Mucosa of rectum (tissue), 2 donors: ENCODE data around the gene TRIM3.

Experiments
- H3K27ac ChIP-seq, 2 donors: one replicate each; pipeline ENCODE4 v1.7.0; 2013; ENCODE audit warnings: inconsistent platforms in 2 of 2, low read depth in 2 of 2, low read length in 2 of 2
- H3K27me3 ChIP-seq, 2 donors: one replicate each; pipeline ENCODE4 v1.7.0; 2013; ENCODE audit warnings: low read length in 2 of 2; ENCODE audit not compliant: control insufficient read depth in 2 of 2, insufficient read depth in 2 of 2
- H3K36me3 ChIP-seq, 2 donors: one replicate each; pipeline ENCODE4 v1.7.0; 2013; ENCODE audit warnings: low read length in 2 of 2; ENCODE audit not compliant: control insufficient read depth in 2 of 2, insufficient read depth in 2 of 2
- H3K4me1 ChIP-seq, 2 donors: one replicate each; pipeline ENCODE4 v1.7.0; 2013; ENCODE audit warnings: low read length in 2 of 2, mild to moderate bottlenecking in 1 of 2; ENCODE audit not compliant: control insufficient read depth in 2 of 2, insufficient read depth in 2 of 2
- H3K4me3 ChIP-seq, 2 donors: one replicate each; pipeline ENCODE4 v1.7.0; 2013; ENCODE audit warnings: low read length in 2 of 2
- H3K9ac ChIP-seq, 2 donors: one replicate each; pipeline ENCODE4 v1.7.0; 2013; ENCODE audit warnings: low read length in 2 of 2, low read depth in 1 of 2, mild to moderate bottlenecking in 1 of 2
- H3K9me3 ChIP-seq, 2 donors: one replicate each; pipeline ENCODE4 v1.7.0; 2013; ENCODE audit warnings: low read length in 2 of 2; ENCODE audit not compliant: control insufficient read depth in 2 of 2
- donor health status: healthy.
- donor health status: Normal muscosa, but diverticular disease.

TRIM3 gene

GRCh38 chr11:6459099-6459450, 14.7 kb downstream of the TRIM3 start:
- Histone ChIP-seq H3K27me3 (no peaks in the 10 kb centered on the region), H3K4me3 (no peak overlapping the region), H3K27ac (no peak overlapping the region), H3K4me1 (peaks cover 0 to 5% of the 10 kb centered on the region in 2 donors), H3K9ac (no peak overlapping the region), H3K36me3 (peaks cover 56 to 61% of the 10 kb centered on the region in 2 donors), H3K9me3 (no peaks in the 10 kb centered on the region)

GRCh38 chr11:6458352-6459098, 15.2 kb downstream of the TRIM3 start:
- Histone ChIP-seq H3K27ac (no peak overlapping the region), H3K9ac (no peak overlapping the region), H3K36me3 (peaks cover 56 to 57% of the 10 kb centered on the region in 2 donors)

DNA sequence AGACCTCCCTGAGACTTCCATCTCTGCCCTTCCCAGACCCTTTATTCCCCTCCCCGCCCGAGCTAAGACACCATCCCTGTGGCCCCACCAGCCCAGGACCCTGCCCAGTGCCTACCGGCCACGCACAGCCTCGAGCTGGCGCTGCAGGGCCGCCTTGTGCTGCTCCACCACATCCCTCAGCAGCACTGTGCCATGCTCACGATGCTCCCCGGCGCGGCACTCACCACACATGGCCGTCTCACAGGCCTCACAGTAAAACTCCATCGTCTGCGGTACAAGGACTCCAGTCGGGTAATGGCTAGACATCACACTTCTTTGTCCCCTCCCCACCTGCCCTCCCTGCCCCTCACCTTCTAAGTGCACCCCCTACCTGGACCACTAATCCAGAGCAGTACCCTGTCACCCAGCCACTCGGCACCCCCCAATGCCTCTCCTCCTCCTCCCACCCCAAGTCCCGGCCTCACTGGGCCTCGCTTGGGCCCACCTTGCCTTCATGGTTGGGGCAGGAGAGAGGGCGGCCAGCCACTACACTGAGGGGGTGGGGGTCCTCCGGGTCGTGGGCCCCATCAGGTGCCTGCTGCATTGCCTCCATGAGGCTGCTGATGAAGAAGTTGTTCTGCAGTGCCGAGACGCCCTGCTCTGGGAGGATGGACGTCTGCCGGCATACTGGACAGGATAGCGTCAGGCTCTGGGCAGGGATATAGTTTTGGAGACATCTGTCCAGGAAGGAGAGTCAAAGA, 16.0 kb downstream of the TRIM3 start:
- H3K27ac ChIP-seq: no peak overlapping the region
- peaks cover 59 to 60% of the 10 kb centered on the region in 2 donors for H3K36me3 ChIP-seq
- H3K4me3 ChIP-seq: no peak overlapping the region

More at GRCh38 chr11:6458352-6459098, 15.2 kb downstream of the TRIM3 start:
- Histone ChIP-seq H3K9me3 (no peaks in the 10 kb centered on the region), H3K27me3 (no peaks in the 10 kb centered on the region), H3K4me3 (no peak overlapping the region), H3K4me1 (peaks cover 0 to 5% of the 10 kb centered on the region in 2 donors)

GRCh38 chr11:6456361-6457073, 17.2 kb downstream of the TRIM3 start:
- H3K4me3 ChIP-seq: no peak overlapping the region
- H3K36me3 ChIP-seq: peaks cover 70 to 71% of the 10 kb centered on the region in 2 donors
- peaks cover 0 to 5% of the 10 kb centered on the region in 2 donors for H3K4me1 ChIP-seq
- no peak overlapping the region for H3K27ac ChIP-seq
- no peak overlapping the region for H3K9ac ChIP-seq
- H3K27me3 ChIP-seq: no peaks in the 10 kb centered on the region
- no peaks in the 10 kb centered on the region for H3K9me3 ChIP-seq

More for the DNA sequence above, 16.0 kb downstream of the TRIM3 start:
- no peaks in the 10 kb centered on the region for H3K27me3 ChIP-seq
- peaks cover 0 to 5% of the 10 kb centered on the region in 2 donors for H3K4me1 ChIP-seq
- H3K9me3 ChIP-seq: no peaks in the 10 kb centered on the region
- no peak overlapping the region for H3K9ac ChIP-seq

- no peak overlapping the region for H3K9ac ChIP-seq
- peaks cover 75 to 80% of the 10 kb centered on the region in 2 donors for H3K36me3 ChIP-seq
Observed at GRCh38 chr11:6455070-6455469, 18.7 kb downstream of the TRIM3 start.

DNA sequence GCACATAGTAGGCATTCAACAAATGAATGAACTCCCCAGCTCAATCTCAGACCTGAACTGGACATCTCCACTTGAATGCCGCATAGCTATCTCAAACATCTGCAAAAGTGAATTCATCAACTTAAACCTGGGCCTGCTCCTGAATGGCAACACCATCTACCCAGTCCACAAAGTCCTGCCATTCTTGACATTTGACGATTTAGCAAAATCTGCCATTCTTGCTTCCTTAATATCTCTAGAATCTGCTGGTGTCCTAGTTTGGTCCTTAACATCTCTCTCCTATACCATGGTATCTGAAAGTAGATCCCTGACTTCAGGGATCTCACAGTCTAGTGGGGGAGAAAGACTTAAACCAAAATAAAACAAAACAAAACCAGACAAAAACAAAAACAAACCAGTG, 20.6 kb downstream of the TRIM3 start:
- Histone ChIP-seq H3K4me3 (no peak overlapping the region), H3K27me3 (no peaks in the 10 kb centered on the region), H3K4me1 (no peaks in the 10 kb centered on the region), H3K9ac (no peak overlapping the region), H3K27ac (no peak overlapping the region), H3K36me3 (peaks cover 81 to 89% of the 10 kb centered on the region in 2 donors), H3K9me3 (no peaks in the 10 kb centered on the region)

More at GRCh38 chr11:6455070-6455469, 18.7 kb downstream of the TRIM3 start:
- Histone ChIP-seq H3K4me3 (no peak overlapping the region), H3K9me3 (no peaks in the 10 kb centered on the region), H3K27me3 (no peaks in the 10 kb centered on the region), H3K4me1 (peaks cover 0 to 5% of the 10 kb centered on the region in 2 donors), H3K27ac (no peak overlapping the region)

GRCh38 chr11:6452219-6452618, 21.5 kb downstream of the TRIM3 start:
- H3K9me3 ChIP-seq: no peaks in the 10 kb centered on the region
- H3K9ac ChIP-seq: no peak overlapping the region
- peaks cover 78 to 80% of the 10 kb centered on the region in 2 donors for H3K36me3 ChIP-seq
- H3K4me3 ChIP-seq: no peak overlapping the region
- no peak overlapping the region for H3K27ac ChIP-seq
- H3K4me1 ChIP-seq: no peaks in the 10 kb centered on the region
- no peaks in the 10 kb centered on the region for H3K27me3 ChIP-seq

DNA sequence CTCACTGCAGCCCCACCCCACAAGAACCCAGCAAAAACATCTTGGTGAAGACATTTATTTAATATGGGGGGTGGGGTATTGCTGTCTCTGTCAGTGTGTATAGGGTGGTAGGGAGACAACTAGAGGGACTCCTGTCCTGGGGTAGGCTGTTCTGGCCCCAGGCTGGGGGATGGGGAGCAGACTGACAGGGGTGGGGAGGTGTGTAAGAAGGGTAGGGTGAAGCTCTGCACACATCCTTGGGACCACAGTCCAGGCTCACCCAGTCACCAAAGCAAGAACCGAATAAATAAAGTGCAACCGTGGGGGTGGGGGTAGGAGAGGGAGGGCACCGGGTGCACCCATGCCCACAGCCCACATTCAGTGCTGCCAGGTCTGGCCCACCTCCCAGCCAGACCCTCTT, 25.2 kb downstream of the TRIM3 start:
- no peak overlapping the region for H3K4me3 ChIP-seq
- no peaks in the 10 kb centered on the region for H3K9me3 ChIP-seq
- no peak overlapping the region for H3K27ac ChIP-seq
- H3K36me3 ChIP-seq: peaks cover 49% of the 10 kb centered on the region in 2 donors
- H3K9ac ChIP-seq: no peak overlapping the region
- no peaks in the 10 kb centered on the region for H3K4me1 ChIP-seq
- no peaks in the 10 kb centered on the region for H3K27me3 ChIP-seq

DNA sequence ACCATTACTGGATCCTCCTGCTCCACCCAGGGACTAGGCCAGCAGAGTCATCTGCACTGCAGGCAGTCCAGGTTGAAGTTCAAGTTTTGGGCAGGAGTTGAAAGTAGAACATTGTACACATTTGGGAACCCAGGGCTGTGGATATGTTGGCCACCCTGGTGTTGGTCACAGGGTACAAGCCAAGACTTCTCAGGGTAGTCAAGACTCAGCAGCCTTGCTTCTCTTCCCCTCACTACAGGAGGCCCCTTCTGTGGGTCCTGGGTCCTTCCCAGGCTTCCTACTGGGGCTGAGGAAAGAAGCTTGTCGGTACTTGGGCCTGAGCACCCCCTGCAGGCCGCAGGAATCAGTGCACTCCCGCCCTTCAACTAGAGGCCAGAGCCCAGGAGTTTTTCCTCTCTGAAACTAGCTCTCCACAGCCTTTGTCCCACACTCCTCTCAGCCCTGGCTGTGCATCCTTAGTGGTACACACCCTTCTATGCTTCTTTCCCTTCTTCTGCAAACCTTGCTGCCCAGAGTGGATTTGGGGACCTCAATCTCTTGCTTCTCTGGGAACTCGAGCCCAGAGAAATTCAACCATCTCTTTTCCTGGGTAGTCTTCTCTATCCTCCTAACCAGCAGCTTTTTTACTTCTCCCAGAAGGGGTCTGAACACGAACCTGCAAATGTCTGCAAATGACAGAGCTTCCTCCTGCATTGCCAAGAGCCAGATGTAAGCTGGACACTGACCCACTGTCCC, 30.3 kb downstream of the TRIM3 start:
- no peak overlapping the region for H3K4me3 ChIP-seq
- H3K9ac ChIP-seq: no peak overlapping the region
- H3K4me1 ChIP-seq: no peaks in the 10 kb centered on the region
- no peaks in the 10 kb centered on the region for H3K9me3 ChIP-seq
- H3K27me3 ChIP-seq: no peaks in the 10 kb centered on the region
- H3K27ac ChIP-seq: no peak overlapping the region
- H3K36me3 ChIP-seq: peaks cover under 1 to 2% of the 10 kb centered on the region in 2 donors
